Karpas-422 (cell line): Measurements from ENCODE around the gene MLXIP. TPM values are rescaled to one million over a fixed set of nuclear protein-coding genes. Genes with fewer than 3 reads are reported as not detected.
"Not testable (repeated sequence)": the region's sequence is repeated elsewhere in the genome, so short reads cannot be mapped to it uniquely, and the experiment has no call there.

ENCODE experiments used
- DNase-seq: peaks from one replicate; pipeline ENCODE4 v3.0.0-alpha.2; 2015
- H2AFZ ChIP-seq: fragments of 200-600 bp; sonication (generic); 2 replicates; pipeline ENCODE4 v1.6.1; 2014; ENCODE audit warnings: antibody characterized with exemption, low read length, mixed read lengths
- H3K27ac ChIP-seq: fragments of 200-600 bp; sonication (generic); 2 replicates; pipeline ENCODE4 v1.5.1; 2014; ENCODE audit warnings: mild to moderate bottlenecking, low read length, moderate library complexity
- H3K27me3 ChIP-seq: fragments of 200-600 bp; sonication (generic); 2 replicates; pipeline ENCODE4 v1.6.1; 2014; ENCODE audit warnings: low read length, mixed read lengths
- H3K36me3 ChIP-seq: fragments of 200-600 bp; sonication (generic); 2 replicates; pipeline ENCODE4 v1.6.1; 2014; ENCODE audit warnings: low read length, mixed read lengths; ENCODE audit not compliant: insufficient read depth
- H3K4me1 ChIP-seq: fragments of 200-600 bp; sonication (generic); 2 replicates; pipeline ENCODE4 v1.6.1; 2014; ENCODE audit warnings: mild to moderate bottlenecking, low read length, mixed read lengths
- H3K4me2 ChIP-seq: fragments of 200-600 bp; sonication (generic); 2 replicates; pipeline ENCODE4 v1.6.1; 2014; ENCODE audit warnings: low read length, low read depth, mild to moderate bottlenecking; ENCODE audit not compliant: poor library complexity, severe bottlenecking
- H3K4me3 ChIP-seq: fragments of 200-600 bp; sonication (generic); 2 replicates; pipeline ENCODE4 v1.5.1; 2014; ENCODE audit warnings: mild to moderate bottlenecking, antibody characterized with exemption, low read length, mixed read lengths
- H3K79me2 ChIP-seq: fragments of 200-600 bp; sonication (generic); 2 replicates; pipeline ENCODE4 v1.6.1; 2014; ENCODE audit warnings: mild to moderate bottlenecking, low read length, mixed read lengths
- H3K9ac ChIP-seq: fragments of 200-600 bp; sonication (generic); 2 replicates; pipeline ENCODE4 v1.6.0; 2014; ENCODE audit warnings: low read length
- H3K9me2 ChIP-seq: fragments of 200-600 bp; sonication (generic), shearing (Covaris generic); replicated peaks from 2 replicates; pipeline ENCODE4 v1.6.0; 2014; ENCODE audit warnings: mild to moderate bottlenecking, low read length, moderate library complexity; ENCODE audit not compliant: insufficient read depth
- H3K9me3 ChIP-seq: fragments of 300-700, 200-600 bp; sonication (generic); 2 replicates; pipeline ENCODE4 v1.6.1; 2014; ENCODE audit warnings: low read length, mixed read lengths
- H4K20me1 ChIP-seq: fragments of 200-600 bp; sonication (generic); 2 replicates; pipeline ENCODE4 v1.6.1; 2014; ENCODE audit warnings: mild to moderate bottlenecking, antibody characterized with exemption, low read length, low read depth; ENCODE audit not compliant: insufficient read depth
- total RNA-seq: library from RNA; depleted of rRNA; stranded (reverse); fragments of >200 nt; shearing (Covaris generic); gene quantifications from 2 replicates; pipeline ENCODE4 v1.2.3, GENCODE V29; 2014; ENCODE audit warnings: low replicate concordance

The MLXIP gene
- total RNA-seq, 1 experiment from 2014 or later = 14.8 TPM

DNA sequence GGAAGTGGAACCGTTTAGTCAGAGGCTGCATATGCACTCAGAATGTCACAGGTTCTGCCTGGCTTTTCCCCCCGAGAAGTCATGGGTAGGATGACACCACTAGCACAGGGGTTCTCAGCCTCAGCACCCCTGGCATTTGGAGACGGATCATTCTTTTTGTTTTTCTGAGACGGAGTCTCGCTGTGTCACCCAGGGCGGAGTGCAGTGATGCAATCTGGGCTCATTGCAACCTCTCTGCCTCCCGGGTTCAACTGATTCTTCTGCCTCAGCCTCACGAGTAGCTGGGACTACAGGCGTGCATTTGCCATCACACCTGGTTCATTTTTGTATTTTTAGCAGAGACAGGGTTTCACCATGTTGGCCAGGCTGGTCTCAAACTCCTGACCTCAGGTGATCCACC is 28.7 kb upstream of the MLXIP start:
- Histone ChIP-seq H3K9me2 (no peaks in the 10 kb centered on the region), H3K9me3 (no peaks in the 10 kb centered on the region), H3K79me2 (0 out of 2 replicates have a peak, but pooled peaks cover 3% of the 10 kb centered on the region), H3K27me3 (no peaks in the 10 kb centered on the region), H3K36me3 (peaks cover 21% of the 10 kb centered on the region), H2AFZ (no peak overlapping the region), H3K27ac (no peak overlapping the region), H3K4me2 (no peak overlapping the region), H4K20me1 (peaks cover 4% of the 10 kb centered on the region; the same call in 1 of the 2 replicates), H3K9ac (no peak overlapping the region), H3K4me3 (no peak overlapping the region), H3K4me1 (no peaks in the 10 kb centered on the region)
- no peak for DNase-seq

DNA sequence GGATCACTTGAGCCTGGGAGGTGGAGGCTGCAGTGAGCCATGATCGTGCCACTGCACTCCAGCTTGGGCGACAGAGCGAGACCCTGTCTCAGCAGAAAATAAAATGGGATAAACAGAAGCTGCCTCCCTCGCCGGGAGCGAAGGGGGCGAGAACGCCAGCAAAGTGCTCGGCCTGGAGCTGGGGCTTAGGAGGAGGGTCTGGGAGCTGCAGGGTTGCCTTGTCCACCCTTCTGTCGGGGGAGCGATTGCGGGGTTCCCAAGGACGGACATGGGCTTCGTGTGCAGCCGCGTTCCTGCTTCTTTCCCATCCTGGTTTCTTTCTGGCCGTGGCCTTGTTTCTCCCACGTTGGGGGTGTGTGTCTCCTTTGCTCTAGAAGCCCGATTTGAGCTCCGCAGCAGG is 27.9 kb upstream of the MLXIP start:
- H3K79me2 ChIP-seq = 0 out of 2 replicates have a peak, but pooled peaks cover 5% of the 10 kb centered on the region
- H3K4me2 ChIP-seq = no peak overlapping the region
- H3K9me2 ChIP-seq = no peaks in the 10 kb centered on the region
- no peak for DNase-seq
- no peak overlapping the region for H2AFZ ChIP-seq
- no peaks in the 10 kb centered on the region for H3K27me3 ChIP-seq
- peaks cover 9% of the 10 kb centered on the region; the same call in 1 of the 2 replicates for H4K20me1 ChIP-seq
- H3K9me3 ChIP-seq = no peaks in the 10 kb centered on the region
- H3K36me3 ChIP-seq = peaks cover 30% of the 10 kb centered on the region
- H3K9ac ChIP-seq = no peak overlapping the region
- no peak overlapping the region for H3K27ac ChIP-seq
- H3K4me3 ChIP-seq = no peak overlapping the region
- no peaks in the 10 kb centered on the region for H3K4me1 ChIP-seq

DNA sequence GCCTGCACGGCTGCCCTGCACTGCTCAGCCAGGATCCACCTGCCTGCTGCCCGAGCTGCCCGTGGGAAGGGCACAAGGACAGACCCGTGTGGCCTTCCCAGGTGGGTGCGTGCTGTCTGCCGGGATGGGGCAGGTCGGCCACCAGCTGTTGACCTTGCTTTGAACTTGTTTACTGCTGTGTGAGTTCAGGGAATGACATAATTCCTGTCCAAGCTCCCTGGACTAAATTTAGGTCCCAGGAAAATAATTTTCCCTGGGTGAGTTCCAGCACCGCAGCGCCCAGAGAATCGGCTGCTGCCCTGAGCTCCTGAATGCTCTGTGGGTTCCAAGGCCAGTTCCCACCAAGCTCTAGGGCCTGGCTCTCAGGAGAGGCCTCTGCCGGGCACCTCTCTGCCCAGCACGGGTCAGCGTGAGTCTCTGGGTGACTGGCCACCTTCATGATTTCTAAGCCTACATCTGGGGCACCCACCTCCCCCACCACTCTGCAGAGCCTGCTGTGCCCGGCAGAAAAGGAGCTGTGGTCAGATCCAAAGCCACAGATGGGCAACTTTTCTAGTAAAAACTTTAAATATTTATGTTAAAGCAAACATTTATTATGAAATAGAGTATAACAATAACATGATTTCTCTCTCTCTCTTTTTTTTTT is 27.2 kb upstream of the MLXIP start:
- Histone ChIP-seq H4K20me1 (peaks cover 9% of the 10 kb centered on the region; the same call in 1 of the 2 replicates), H3K4me3 (no peak overlapping the region), H2AFZ (no peak overlapping the region), H3K4me1 (no peaks in the 10 kb centered on the region), H3K79me2 (0 out of 2 replicates have a peak, but pooled peaks cover 5% of the 10 kb centered on the region), H3K9ac (no peak overlapping the region), H3K9me2 (no peaks in the 10 kb centered on the region), H3K9me3 (no peaks in the 10 kb centered on the region), H3K27ac (no peak overlapping the region), H3K4me2 (no peak overlapping the region), H3K27me3 (no peaks in the 10 kb centered on the region), H3K36me3 (peaks cover 36% of the 10 kb centered on the region)
- no peak for DNase-seq

DNA sequence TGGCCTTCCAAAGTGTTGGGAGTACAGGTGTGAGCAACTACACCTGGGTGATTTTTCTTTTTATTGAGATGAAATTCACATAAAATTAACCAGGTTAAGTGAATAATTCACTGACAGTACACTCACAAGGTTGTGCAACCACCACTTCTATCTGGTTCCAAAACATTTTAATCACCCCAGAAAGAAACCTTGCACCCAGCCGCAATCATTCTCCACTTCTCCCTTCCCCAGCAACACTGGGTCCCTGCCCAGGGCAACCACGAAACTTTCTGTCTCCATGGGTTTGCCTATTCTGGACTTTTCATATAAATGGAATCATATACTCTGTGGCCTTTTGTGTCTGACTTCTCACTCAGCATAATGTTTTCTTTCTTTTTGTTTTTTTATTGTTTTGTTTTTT is 26.3 kb upstream of the MLXIP start:
- no peaks in the 10 kb centered on the region for H3K27me3 ChIP-seq
- H3K9me2 ChIP-seq = no peaks in the 10 kb centered on the region
- peaks cover 9% of the 10 kb centered on the region; the same call in 1 of the 2 replicates for H4K20me1 ChIP-seq
- H3K4me2 ChIP-seq = no peak overlapping the region
- H3K9ac ChIP-seq = no peak overlapping the region
- H3K27ac ChIP-seq = no peak overlapping the region
- no peak for DNase-seq
- H2AFZ ChIP-seq = no peak overlapping the region
- peaks cover 38% of the 10 kb centered on the region for H3K36me3 ChIP-seq
- H3K4me1 ChIP-seq = no peaks in the 10 kb centered on the region
- H3K79me2 ChIP-seq = 0 out of 2 replicates have a peak, but pooled peaks cover 5% of the 10 kb centered on the region
- H3K9me3 ChIP-seq = no peaks in the 10 kb centered on the region
- no peak overlapping the region for H3K4me3 ChIP-seq

DNA sequence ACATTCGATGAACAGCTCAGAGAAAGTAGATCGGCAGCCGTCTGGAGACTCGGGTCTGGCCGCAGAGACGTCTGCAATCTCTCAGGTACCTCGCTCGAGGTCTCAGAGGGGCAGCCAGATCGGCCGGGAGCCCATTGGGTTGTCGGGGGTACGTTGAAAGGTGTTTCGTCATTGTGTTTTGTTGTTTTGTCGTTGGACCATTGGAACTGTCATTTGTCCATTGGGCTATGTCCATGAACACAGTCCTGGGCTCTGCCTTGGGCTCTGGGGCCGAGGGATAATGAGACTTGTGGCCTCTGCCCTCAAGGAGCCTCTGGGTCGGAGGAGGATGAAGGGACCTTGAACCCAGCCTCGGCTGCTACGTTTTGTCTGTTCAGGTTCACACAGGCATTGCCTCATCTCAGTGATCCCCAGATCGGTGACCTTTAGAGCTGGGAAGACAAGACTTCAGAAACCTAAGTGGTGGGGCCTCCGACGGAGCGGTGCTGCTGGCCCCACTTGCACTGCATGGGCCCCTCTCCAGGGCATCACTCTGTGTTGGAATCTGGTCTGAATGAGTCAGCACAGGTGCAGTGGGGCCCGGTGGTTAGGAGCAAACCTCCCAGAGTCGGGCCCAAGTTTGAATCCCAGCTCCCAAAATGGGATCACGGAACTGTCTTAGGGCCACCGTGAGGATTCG is 23.6 kb upstream of the MLXIP start:
- Histone ChIP-seq H4K20me1 (peaks cover 9% of the 10 kb centered on the region; the same call in 1 of the 2 replicates), H3K9ac (no peak overlapping the region), H3K9me2 (no peaks in the 10 kb centered on the region), H3K4me1 (no peaks in the 10 kb centered on the region), H3K36me3 (peaks cover 36% of the 10 kb centered on the region), H3K27me3 (no peaks in the 10 kb centered on the region), H3K4me3 (no peak overlapping the region), H2AFZ (no peak overlapping the region), H3K9me3 (no peaks in the 10 kb centered on the region), H3K27ac (no peak overlapping the region), H3K79me2 (0 out of 2 replicates have a peak, but pooled peaks cover 5% of the 10 kb centered on the region), H3K4me2 (no peak overlapping the region)
- DNase-seq = no peak

DNA sequence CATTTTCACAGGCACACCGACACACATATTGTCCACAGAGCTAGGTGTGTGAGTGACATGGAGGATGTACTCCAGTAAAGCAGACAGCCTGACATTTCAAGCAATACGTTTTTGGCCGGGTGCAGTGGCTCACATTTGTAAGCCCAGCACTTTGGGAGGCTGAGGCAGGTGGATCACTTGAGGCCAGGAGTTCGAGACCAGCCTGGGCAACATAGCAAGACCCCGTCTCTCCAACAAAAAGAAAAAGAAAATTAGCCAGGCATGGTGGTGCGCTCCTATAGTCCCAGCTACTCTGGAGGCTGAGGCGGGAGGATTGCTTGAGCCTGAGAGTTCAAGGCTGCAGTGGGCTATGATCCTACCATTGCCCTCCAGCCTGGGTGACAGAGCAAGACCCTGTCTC is 22.1 kb upstream of the MLXIP start:
- not testable (repeated sequence) for H3K27me3 ChIP-seq, H3K9ac ChIP-seq, H3K4me3 ChIP-seq, H3K79me2 ChIP-seq, H3K9me2 ChIP-seq, H4K20me1 ChIP-seq, DNase-seq, H3K4me2 ChIP-seq, H2AFZ ChIP-seq, H3K9me3 ChIP-seq, H3K27ac ChIP-seq, H3K4me1 ChIP-seq
- H3K36me3 ChIP-seq = peaks cover 46% of the 10 kb centered on the region

DNA sequence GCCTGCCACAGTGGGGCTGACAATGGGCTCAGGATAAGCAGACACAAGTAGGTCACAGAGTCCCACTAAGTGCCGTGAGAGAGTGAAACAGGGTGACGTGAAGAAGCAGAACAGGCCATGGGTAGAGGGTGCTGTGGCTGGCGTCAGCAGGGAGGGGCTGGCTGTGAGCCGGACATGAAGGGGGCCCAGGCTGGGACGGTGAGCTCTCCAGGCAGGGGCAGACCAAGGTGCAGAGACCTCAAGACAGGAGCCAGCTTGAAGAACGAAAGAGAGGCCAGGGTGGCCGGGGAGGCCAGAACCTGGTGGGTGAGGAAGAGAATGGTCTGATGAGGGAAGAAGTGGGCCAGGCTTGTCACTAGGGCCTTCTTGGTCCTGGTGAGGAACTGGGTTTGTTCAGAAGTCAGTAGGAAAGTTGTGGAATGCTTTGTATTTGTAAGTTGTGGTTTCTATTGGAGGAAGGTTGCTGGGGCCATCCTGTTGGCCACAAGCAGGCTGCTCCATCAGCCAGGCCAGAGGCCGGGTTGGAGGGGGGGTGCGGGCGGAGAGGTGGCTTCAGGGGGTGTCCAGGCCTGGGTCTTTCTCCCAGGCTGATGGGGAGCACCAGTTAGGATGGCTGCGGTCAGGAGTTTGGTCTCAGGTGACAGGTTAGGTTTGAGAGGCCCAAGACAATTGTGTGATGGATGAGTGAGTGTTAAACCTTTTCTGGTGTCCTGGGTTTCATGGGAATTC is 21.4 kb upstream of the MLXIP start:
- 0 out of 2 replicates have a peak, but pooled peaks cover 5% of the 10 kb centered on the region for H3K79me2 ChIP-seq
- peaks cover 51% of the 10 kb centered on the region for H3K36me3 ChIP-seq
- H3K9ac ChIP-seq = no peak overlapping the region
- no peak overlapping the region for H3K27ac ChIP-seq
- H3K4me3 ChIP-seq = no peak overlapping the region
- H3K9me3 ChIP-seq = no peaks in the 10 kb centered on the region
- H3K9me2 ChIP-seq = no peaks in the 10 kb centered on the region
- no peaks in the 10 kb centered on the region for H3K4me1 ChIP-seq
- no peak overlapping the region for H2AFZ ChIP-seq
- H4K20me1 ChIP-seq = peaks cover 14% of the 10 kb centered on the region
- H3K4me2 ChIP-seq = no peak overlapping the region
- H3K27me3 ChIP-seq = no peaks in the 10 kb centered on the region
- DNase-seq = no peak

DNA sequence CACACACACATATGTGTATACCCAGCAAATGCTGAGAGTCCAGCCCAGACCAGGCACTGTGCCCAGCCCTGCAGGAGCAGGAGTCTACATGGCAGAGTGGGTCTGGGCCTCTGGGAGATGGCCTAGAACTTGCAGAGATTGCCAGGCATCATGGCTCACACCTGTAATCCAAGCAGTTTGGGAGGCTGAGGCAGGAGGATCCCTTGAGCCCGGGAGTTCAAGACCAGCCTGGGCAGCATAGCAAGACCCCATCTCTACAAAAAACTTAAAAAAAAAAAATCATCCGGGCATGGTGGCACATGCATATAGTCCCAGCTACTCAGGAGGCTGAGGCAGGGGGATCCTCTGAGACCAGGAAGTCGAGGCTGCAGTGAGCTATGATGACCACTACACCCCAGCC is 20.8 kb upstream of the MLXIP start:
- no peaks in the 10 kb centered on the region for H3K4me1 ChIP-seq
- 0 out of 2 replicates have a peak, but pooled peaks cover 5% of the 10 kb centered on the region for H3K79me2 ChIP-seq
- DNase-seq = no peak
- H3K36me3 ChIP-seq = peaks cover 48% of the 10 kb centered on the region
- no peak overlapping the region for H3K4me3 ChIP-seq
- H3K27me3 ChIP-seq = no peaks in the 10 kb centered on the region
- peaks cover 14% of the 10 kb centered on the region for H4K20me1 ChIP-seq
- no peaks in the 10 kb centered on the region for H3K9me3 ChIP-seq
- H3K27ac ChIP-seq = no peak overlapping the region
- no peak overlapping the region for H3K9ac ChIP-seq
- H3K4me2 ChIP-seq = no peak overlapping the region
- no peaks in the 10 kb centered on the region for H3K9me2 ChIP-seq
- H2AFZ ChIP-seq = no peak overlapping the region
